ENCODE data around the gene NIN.

DNA sequence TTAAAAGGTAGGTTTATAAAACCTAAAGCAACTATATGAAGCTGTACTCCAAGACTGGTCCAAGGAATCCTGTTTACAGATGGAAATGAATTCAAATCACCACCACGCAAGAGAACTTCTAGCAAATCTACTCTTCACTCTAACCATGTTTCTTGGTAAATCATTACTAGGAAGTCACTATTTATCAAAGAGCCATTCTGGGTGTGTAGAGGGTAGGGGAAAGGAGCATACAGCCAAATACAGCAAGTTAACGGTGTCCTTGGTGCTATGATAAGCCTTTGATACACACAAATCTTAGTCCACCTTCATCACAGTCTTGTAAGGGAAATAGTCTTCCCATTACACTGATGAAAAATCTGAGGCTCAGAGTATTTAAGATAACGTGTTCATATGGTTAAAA is 16.8 kb downstream of the NIN start:
- TF ChIP-seq CTCF (IDR thresholded peaks at IDR 0.05) (no peak), POLR2A (IDR thresholded peaks at IDR 0.05) (no peak)

All from lower leg skin (tissue), 3 donors.